KMS-11 (cell line): ENCODE measurements around the gene IL3.

Experiments
- H2AFZ ChIP-seq: fragments of 200-600 bp; sonication (generic); 2 replicates; pipeline ENCODE4 v1.6.1; 2016; ENCODE audit warnings: antibody characterized with exemption, mixed run types, low read depth
- H3K27ac ChIP-seq: fragments of 200-600 bp; sonication (generic); 2 replicates; pipeline ENCODE4 v1.6.1; 2016; ENCODE audit warnings: mild to moderate bottlenecking, mixed run types
- H3K27me3 ChIP-seq: fragments of 200-600 bp; sonication (generic); 2 replicates; pipeline ENCODE4 v1.6.1; 2017; ENCODE audit warnings: mild to moderate bottlenecking, low read depth, mixed run types, moderate library complexity; ENCODE audit not compliant: insufficient read depth
- H3K36me3 ChIP-seq: fragments of 200-600 bp; sonication (generic); 2 replicates; pipeline ENCODE4 v1.6.1; 2017; ENCODE audit warnings: mild to moderate bottlenecking, mixed run types; ENCODE audit not compliant: insufficient read depth
- H3K4me1 ChIP-seq: fragments of 200-600 bp; sonication (generic); 2 replicates; pipeline ENCODE4 v1.6.1; 2016; ENCODE audit warnings: mild to moderate bottlenecking, low read depth, mixed run types; ENCODE audit not compliant: poor library complexity, severe bottlenecking
- H3K4me2 ChIP-seq: fragments of 200-600 bp; sonication (generic); 2 replicates; pipeline ENCODE4 v1.7.0; 2016; ENCODE audit warnings: mild to moderate bottlenecking, mixed run types
- H3K4me3 ChIP-seq: fragments of 200-600 bp; sonication (generic); IDR thresholded peaks from 2 replicates; pipeline ENCODE4 v1.6.1; 2017; ENCODE audit warnings: low read depth, low read length, mixed read lengths; ENCODE audit not compliant: insufficient read depth
- H3K79me2 ChIP-seq: fragments of 200-600 bp; sonication (generic); 2 replicates; pipeline ENCODE4 v1.6.1; 2016; ENCODE audit warnings: low read depth, mixed run types; ENCODE audit not compliant: insufficient read depth
- H3K9ac ChIP-seq: fragments of 200-600 bp; sonication (generic); 2 replicates; pipeline ENCODE4 v1.6.1; 2016; ENCODE audit warnings: mild to moderate bottlenecking, mixed run types
- H4K20me1 ChIP-seq: fragments of 200-600 bp; sonication (generic); 2 replicates; pipeline ENCODE4 v1.6.1; 2016; ENCODE audit warnings: mild to moderate bottlenecking, mixed run types; ENCODE audit not compliant: insufficient read depth
- TF ChIP-seq, protein P1 (sequence below): fragments of 200-600 bp; sonication (generic); conservative IDR thresholded peaks from 2 replicates; pipeline ENCODE4 v1.6.1; 2017; ENCODE audit warnings: low read depth, mild to moderate bottlenecking, antibody characterized with exemption, low read length, moderate library complexity, mixed read lengths

Gene IL3

GRCh38 chr5:132074091-132074771 is 13.8 kb downstream of the IL3 start:
- H3K27ac ChIP-seq: no peak overlapping the region
- no peak overlapping the region for H3K4me3 ChIP-seq
- TF ChIP-seq, protein P1, sequence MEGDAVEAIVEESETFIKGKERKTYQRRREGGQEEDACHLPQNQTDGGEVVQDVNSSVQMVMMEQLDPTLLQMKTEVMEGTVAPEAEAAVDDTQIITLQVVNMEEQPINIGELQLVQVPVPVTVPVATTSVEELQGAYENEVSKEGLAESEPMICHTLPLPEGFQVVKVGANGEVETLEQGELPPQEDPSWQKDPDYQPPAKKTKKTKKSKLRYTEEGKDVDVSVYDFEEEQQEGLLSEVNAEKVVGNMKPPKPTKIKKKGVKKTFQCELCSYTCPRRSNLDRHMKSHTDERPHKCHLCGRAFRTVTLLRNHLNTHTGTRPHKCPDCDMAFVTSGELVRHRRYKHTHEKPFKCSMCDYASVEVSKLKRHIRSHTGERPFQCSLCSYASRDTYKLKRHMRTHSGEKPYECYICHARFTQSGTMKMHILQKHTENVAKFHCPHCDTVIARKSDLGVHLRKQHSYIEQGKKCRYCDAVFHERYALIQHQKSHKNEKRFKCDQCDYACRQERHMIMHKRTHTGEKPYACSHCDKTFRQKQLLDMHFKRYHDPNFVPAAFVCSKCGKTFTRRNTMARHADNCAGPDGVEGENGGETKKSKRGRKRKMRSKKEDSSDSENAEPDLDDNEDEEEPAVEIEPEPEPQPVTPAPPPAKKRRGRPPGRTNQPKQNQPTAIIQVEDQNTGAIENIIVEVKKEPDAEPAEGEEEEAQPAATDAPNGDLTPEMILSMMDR: no peak
- no peak overlapping the region for H3K9ac ChIP-seq
- no peak overlapping the region for H2AFZ ChIP-seq
- H3K4me2 ChIP-seq: no peak overlapping the region
- no peaks in the 10 kb centered on the region for H3K27me3 ChIP-seq
- peaks cover 17% of the 10 kb centered on the region for H3K4me1 ChIP-seq
- H3K79me2 ChIP-seq: no peaks in the 10 kb centered on the region
- no peaks in the 10 kb centered on the region for H3K36me3 ChIP-seq
- H4K20me1 ChIP-seq: no peaks in the 10 kb centered on the region

- Histone ChIP-seq H3K79me2 (no peaks in the 10 kb centered on the region), H4K20me1 (no peaks in the 10 kb centered on the region), H2AFZ (peak overlapping the region; percentile 24; the same call in 1 of the 2 replicates), H3K36me3 (no peaks in the 10 kb centered on the region), H3K4me3 (no peak overlapping the region), H3K4me1 (peaks cover 17% of the 10 kb centered on the region), H3K4me2 (no peak overlapping the region), H3K27ac (no peak overlapping the region), H3K27me3 (no peaks in the 10 kb centered on the region), H3K9ac (no peak overlapping the region)
- TF ChIP-seq, protein P1: no peak
These were observed 14.6 kb downstream of the IL3 start for GRCh38 chr5:132074772-132075718.

- peak overlapping the region; percentile 24; the same call in 1 of the 2 replicates for H2AFZ ChIP-seq
- H3K9ac ChIP-seq: no peak overlapping the region
- no peak overlapping the region for H3K27ac ChIP-seq
These were observed 15.2 kb downstream of the IL3 start for GRCh38 chr5:132075719-132076077.

GRCh38 chr5:132076202-132076830 is 15.9 kb downstream of the IL3 start:
- no peaks in the 10 kb centered on the region for H3K36me3 ChIP-seq
- TF ChIP-seq, protein P1: no peak
- H4K20me1 ChIP-seq: no peaks in the 10 kb centered on the region

More at GRCh38 chr5:132075719-132076077, 15.2 kb downstream of the IL3 start:
- H3K36me3 ChIP-seq: no peaks in the 10 kb centered on the region
- no peak overlapping the region for H3K4me3 ChIP-seq
- no peaks in the 10 kb centered on the region for H3K27me3 ChIP-seq
- no peaks in the 10 kb centered on the region for H3K79me2 ChIP-seq
- H4K20me1 ChIP-seq: no peaks in the 10 kb centered on the region
- H3K4me1 ChIP-seq: peaks cover 17% of the 10 kb centered on the region
- TF ChIP-seq, protein P1: no peak
- no peak overlapping the region for H3K4me2 ChIP-seq

More at GRCh38 chr5:132076202-132076830, 15.9 kb downstream of the IL3 start:
- no peak overlapping the region for H3K27ac ChIP-seq
- H3K4me3 ChIP-seq: no peak overlapping the region
- no peak overlapping the region for H3K9ac ChIP-seq
- no peaks in the 10 kb centered on the region for H3K27me3 ChIP-seq
- no peaks in the 10 kb centered on the region for H3K79me2 ChIP-seq
- no peak overlapping the region for H3K4me2 ChIP-seq
- H3K4me1 ChIP-seq: peaks cover 17% of the 10 kb centered on the region
- no peak overlapping the region for H2AFZ ChIP-seq
